Superior temporal gyrus (tissue), 1 donor: ENCODE measurements around the gene SHISA7.
"Not testable (repeated sequence)": the region's sequence is repeated elsewhere in the genome, so short reads cannot be mapped to it uniquely, and the experiment has no call there.

Source experiments
- DNase-seq: peaks from one replicate; pipeline ENCODE4 v3.0.0-alpha.2; 2016; ENCODE audit errors: extremely low spot score

SHISA7 gene

DNA sequence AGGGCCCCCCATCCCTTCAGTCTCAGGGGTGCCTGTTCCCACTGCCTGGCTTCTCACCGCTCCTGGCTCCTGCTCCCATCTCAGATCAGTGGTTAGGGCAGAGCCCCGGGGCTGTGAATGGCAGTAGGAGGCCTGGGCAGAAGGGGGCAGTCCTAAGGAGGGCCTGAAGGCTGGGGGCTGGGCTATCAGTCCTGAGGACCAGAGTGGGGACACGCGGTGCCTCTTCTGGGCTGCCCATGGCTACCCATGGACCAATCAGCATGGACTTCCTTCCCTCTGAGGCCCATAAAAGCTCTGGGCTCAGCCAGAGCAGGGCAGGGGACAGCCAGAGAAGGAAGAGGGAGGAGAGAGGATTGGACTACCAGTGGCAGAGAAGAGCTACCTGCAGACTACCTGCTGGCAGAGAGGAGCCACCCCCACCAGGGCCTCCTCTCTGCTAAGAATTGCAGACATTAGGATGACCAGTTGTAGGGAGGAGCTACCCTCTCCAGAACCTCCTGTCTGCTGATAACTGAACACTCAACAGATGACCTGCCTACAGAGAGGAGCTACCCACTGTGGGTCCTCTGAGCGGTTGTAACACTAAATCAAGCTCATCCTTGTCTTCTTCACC is 23.4 kb downstream of the SHISA7 start:
- no peak for DNase-seq

DNA sequence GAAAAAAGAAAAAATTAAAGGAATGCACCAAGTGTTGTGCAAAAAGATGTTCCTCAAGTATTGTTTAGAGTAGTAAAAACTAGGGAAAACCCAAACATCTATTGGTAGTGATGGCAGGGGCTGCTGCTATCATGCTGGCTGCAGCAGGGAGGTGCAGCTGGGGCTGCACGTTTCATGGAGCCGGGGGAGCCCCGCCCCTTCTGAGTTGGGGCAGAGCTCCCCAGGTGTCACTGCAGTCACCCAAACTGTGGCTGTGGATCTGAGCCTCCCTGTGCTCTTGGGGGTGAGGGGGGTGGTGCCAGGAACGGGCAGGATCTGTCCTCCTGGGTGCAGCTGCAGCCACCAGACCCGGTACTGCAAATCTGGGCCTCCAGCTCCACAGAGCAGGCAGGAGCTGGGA is 24.0 kb downstream of the SHISA7 start:
- no peak for DNase-seq

GRCh38 chr19:55418185-55418584 is 24.9 kb downstream of the SHISA7 start:
- DNase-seq = peak; percentile 89

- DNase-seq = no peak
Measured at GRCh38 chr19:55410168-55410567, 32.9 kb downstream of the SHISA7 start.

DNA sequence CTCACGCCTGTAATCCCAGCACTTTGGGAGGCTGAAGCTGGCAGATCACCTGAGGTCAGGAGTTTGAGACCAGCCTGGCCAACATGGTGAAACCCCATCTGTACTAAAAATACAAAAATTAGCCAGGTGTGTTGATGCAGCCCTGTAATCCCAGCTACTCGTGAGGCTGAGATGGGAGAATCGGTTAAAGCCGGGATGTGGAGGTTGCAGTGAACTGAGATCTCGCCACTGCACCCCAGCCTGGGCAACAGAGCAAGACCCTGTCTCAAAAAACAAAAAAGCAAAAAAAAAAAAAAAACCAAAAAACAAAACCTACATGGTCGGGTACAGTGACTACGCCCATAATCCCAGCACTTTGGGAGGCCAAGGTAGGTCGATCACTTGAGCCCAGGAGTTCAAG is 33.9 kb downstream of the SHISA7 start:
- not testable (repeated sequence) for DNase-seq

DNA sequence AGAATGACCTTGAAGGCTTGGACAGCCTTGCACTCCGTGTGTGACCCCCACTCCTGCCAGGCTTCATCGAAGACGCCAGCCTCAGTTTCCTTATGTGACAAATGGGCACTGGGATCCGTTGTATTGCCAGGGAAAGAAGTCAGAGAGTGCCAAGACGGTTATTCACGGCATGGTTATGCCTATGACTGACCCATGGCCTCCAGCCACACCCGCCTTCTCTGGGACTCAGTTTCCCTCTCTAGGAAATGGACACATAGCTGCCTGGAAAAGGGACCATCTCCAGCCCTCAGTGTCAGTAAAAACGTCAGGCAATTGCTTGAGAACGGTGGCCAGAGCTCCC is 34.6 kb downstream of the SHISA7 start:
- no peak for DNase-seq

DNA sequence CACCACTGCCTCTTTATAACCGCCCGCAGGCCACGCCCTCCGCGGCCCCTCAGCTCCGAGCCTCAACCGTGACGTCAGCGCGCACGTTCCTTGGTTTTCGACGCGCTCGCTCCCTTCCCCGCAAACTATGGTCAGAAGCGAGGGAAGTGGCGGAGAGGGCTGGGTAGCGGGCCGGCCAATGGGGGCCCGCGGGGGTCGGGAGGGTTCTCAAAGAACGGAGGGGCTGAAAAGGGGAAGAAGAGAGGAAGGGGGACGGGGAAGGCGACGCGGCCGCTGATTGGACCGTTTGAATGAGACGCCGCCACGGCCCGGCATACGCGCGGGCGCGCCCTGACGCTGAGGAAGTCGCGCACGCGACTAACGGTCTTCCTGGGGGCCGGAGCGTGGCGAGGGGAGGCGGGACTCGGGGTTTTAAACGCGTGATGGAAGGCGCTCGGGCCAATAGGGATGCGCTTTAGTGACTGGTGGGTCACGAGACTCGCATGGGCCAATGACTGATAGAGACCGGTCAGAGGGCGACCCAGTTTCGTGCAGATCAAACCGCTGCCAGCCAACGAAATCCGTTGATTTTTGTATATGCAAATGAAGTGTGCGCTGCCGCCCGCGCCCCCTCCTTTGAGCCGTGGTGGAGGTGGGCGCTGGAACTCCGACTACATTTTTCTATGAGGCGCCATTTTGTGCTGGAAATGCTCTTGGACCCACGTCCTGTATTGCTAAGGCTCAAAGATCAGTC is 35.1 kb downstream of the SHISA7 start:
- peak; percentile 99 for DNase-seq

GRCh38 chr19:55407550-55407799 is 35.6 kb downstream of the SHISA7 start, which contains the start of gene UBE2S:
UBE2S (minus strand) TSS chr19:55407788; CDS start chr19:55407589, 199 bp downstream.
- DNase-seq = not testable (repeated sequence)

DNA sequence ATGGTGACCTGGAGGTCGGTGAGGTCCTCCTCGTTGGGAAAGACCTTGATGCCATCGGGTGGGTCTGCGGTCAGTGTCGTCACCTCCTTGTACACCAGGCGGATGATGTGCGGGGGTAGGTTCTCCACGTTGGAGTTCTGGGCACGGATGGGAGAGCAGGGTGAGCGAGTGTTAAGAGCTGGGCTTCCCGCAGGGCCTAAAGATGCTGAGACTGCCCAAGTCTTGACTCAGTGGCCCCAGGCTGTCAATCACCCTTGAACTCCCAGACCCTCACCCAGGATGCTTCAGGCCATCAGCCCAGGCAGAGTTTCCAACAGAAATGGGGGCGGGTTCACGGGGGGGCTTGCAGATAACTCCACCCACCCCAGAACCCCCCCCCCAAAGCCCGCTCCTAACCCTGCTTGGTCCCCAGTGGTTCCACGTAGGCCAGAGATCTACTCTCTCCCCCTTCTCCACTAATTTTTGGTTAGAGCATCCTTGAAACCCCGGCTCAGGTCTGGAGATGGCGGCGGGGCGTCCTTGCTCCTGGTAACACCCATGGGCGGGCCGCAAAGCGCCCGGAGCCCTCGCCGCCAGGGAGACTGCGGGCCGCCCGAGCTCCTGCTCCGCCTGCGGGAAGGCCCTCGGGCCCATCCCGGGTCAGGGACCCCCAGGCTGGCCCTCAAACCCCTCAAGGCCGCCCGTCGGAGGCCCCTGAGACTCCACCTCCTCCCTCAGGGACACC is 36.1 kb downstream of the SHISA7 start:
- DNase-seq = no peak

GRCh38 chr19:55406091-55406825 is 36.8 kb downstream of the SHISA7 start:
- DNase-seq = no peak

DNA sequence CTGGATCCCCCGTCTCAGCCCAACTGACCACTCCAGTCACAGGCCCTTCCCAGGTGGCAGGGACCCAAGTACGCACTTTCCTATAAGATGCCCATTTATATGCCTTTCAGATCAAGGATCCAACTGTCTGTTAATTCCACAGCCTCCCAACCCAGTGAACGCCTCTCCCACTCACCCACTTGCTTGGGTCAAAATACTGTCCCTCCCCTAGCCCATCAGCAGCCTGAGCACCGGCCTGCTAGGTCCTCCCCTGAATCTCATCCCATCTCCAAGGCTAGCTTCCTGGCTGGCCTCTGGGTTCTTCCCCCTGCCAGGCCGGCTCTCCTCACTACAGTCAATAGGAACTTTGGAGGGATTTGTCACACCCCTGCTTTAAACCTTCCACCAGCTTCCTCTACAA is 37.5 kb downstream of the SHISA7 start:
- DNase-seq = no peak

- no peak for DNase-seq
Measured at GRCh38 chr19:55402509-55402908, 40.6 kb downstream of the SHISA7 start.

DNA sequence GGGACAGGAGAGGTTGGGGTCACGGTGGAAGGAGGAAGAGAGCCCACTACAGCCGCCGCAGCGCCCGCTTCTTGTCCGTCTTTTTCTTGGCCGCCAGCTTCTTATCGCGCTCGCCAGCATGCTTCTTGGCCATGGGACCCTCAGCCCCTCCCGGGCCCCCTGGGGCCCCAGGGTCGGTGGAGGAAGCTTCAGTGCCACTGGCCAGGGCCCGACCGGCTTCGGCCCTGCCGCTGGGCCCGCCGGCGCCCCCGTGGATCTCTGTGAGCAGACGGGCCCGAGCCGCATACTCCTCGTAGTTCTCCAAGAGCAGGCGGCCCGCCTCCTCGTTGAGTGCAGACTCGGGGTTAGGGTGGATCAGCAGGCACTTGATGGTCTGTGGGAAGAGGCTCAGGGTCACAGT is 41.7 kb downstream of the SHISA7 start:
- not testable (repeated sequence) for DNase-seq

DNA sequence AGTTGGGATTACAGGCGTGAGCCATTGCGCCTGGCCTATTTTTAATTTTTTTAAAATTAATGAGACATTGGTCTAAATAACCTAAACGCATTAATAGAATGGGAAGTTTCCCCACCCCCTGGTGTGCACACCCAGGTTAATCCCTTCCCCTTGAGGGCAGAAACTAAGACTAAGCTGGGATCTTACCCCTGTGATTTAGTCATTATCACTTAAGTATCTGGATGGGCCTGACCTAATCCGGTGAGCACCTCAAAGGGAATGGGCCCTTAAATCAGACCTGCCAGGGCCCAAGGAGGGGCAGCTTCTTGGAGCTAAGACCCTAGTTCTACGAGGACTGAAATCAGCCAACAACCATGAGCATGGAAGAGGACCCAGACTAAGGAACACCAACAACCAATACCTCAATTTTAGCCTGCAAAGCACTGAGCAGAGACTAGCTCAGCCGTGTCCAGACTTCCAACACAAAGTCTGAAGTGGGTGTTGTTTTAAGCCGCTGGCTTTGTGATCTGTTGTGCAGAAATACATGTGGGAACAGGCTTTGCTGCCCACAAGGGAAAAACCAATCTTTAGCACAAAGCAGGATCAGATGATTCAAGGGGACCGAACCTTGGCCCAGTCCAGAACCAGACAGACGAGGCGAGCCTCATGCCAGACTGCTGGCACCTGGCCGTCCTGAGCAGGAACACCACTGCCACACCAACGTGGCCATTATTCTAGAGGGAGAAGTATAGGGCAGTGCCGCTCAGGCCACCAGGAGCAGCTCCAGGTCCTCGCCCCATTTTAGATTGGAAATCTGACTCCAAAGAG is 42.6 kb downstream of the SHISA7 start:
- DNase-seq = no peak

- no peak for DNase-seq
Measured at GRCh38 chr19:55398200-55398925, 44.7 kb downstream of the SHISA7 start.

DNA sequence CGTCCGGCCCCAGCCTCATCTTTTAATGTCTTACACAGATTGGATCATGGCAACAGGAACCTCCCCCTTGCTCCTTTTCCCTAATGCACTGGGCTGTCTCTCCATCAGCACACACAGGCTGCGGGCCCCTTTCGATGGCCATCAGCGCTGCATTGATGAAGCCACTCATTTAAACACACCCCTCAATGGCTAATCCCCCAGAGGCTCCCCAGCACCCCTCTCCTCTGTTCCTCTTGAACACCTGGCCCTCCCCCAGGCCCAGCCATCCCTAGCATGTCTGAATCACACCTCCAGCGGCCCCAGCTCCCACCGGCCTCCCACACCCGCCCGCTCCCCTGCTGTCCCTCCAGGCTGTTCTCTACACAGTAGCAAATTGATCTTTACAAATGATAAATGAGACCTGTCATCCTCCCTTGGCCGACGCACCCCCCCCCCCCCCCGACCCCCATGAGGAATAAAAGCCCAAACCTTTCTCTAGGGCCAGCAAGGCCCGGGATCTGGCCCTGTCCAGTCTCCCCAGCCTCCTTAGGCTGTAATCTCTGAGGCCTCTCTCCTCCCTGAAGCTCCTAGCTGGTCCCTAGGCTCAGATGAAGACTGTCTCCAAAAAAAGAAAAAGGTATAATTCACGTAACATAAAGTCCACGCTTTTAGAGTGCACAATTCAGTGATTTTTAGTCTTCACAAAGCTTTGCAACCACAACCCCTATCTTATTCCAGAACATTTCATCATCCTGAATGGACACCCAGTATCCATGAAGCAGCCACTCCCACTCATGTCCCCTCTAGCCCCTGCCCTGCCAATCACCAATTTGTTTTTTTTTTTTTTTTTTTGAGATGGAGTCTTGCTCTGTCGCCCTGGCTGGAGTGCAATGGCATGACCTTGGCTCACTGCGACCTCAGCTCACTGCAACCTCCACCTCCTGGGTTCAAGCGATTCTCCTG is 50.0 kb downstream of the SHISA7 start:
- no peak for DNase-seq

- no peak for DNase-seq
Measured at GRCh38 chr19:55391702-55392615, 51.1 kb downstream of the SHISA7 start.

- no peak for DNase-seq
Measured at GRCh38 chr19:55391191-55391670, 51.9 kb downstream of the SHISA7 start.

DNA sequence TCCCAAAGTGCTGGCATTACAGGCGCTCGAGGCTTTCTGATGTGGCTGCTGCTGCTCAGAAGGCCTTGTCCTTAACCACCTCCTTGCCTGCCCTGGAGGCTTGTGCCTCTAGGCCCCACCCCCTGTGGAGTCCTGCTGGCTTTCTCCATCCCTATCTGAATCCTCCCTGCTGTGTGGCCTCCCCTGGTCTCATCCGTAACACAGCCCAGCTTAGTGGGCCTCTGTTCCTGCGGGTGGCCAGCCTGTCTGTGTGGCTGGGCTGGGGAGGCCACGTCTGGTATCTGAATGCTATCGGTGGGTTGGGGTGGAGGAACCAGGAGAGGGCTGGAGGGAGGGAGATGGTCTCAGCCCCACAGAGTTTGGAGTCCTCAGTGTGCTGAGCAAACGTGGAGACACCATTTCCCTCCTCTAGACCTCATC is 52.6 kb downstream of the SHISA7 start:
- DNase-seq = no peak
